ENCODE data around the gene SETDB1. TPM values are rescaled to one million over a fixed set of nuclear protein-coding genes. Genes with fewer than 3 reads are reported as not detected.

The SETDB1 gene
- total RNA-seq, 2 donors from 2014 or later = 26.3 to 63.8 TPM

- Histone ChIP-seq H3K4me3 (no peak overlapping the region), H3K36me3 (peaks cover 18 to 30% of the 10 kb centered on the region in 2 donors), H3K27me3 (replicated peaks; ENCODE audit: insufficient read depth) (no peaks in the 10 kb centered on the region), H3K4me1 (replicated peaks) (peaks cover 25% of the 10 kb centered on the region), H3K27ac (no peak overlapping the region), H3K9me3 (no peaks in the 10 kb centered on the region)
- 79% methylated on average over 3 of the region's 3 CpGs for WGBS
- intact Hi-C loops (cut with DNase I) = loop anchor here (5.0 to 10.0 kb wide), 3 partner anchors 42 to 505 kb away; partner anchors contain the start of genes ARNT and SETDB1
- DNase-seq (ENCODE audit: low spot score) = no peak
- TF ChIP-seq POLR2AphosphoS5 (IDR thresholded peaks at IDR 0.05) = no peak
- no peak for TF ChIP-seq POLR2A (IDR thresholded peaks at IDR 0.05)
- no peak for TF ChIP-seq CTCF (IDR thresholded peaks at IDR 0.05)
Observed at GRCh38 chr1:150969626-150970025, 43.5 kb downstream of the SETDB1 start.

DNA sequence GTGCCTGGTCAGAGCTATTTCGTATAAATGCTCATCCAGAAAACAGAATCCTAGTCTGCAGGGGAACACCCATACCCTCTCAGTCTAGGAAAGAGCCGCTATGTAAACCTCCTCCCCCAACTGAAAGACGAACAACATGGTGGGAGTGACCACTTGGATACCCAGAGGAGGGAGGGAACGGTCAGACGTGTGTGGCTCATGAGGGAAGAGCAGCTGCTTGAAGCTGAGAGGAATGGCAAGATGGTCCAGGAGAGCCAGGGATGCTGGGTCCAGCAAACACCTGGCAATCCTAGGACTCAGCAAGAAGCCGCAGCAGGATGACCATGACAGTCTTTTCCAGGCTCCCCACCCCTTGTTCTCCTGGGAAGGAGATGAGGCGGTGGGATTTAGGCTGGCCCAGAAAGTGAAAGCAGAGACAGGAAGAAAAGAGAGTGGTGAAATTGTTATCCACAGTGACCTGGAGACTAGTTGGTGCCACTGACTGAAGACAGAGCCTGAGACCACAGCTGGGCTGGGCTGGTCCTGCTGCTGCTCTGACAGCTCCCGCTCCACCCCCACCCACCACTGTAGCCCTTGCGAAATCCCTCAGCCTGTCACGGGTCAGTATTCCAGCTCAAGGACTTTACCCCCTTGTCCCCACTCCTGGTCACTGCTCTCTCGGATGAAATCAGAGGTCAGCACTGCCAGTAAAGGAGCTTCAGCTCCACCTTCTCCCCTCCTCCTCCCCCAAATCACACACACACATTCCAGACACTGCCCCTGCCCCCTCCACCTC, 44.8 kb downstream of the SETDB1 start:
- TF ChIP-seq POLR2AphosphoS5 (IDR thresholded peaks at IDR 0.05) (no peak), POLR2A (IDR thresholded peaks at IDR 0.05) (no peak), CTCF (IDR thresholded peaks at IDR 0.05) (no peak)
- peak overlapping the region in 1 of 2 donors; percentile 12 for H3K4me3 ChIP-seq
- 39% methylated on average over 11 of the region's 11 CpGs for WGBS
- DNase-seq (ENCODE audit: low spot score) = peak; percentile 18
- no peaks in the 10 kb centered on the region for H3K9me3 ChIP-seq
- intact Hi-C loops (cut with DNase I) = loop anchor here (5.0 to 10.0 kb wide), 3 partner anchors 44 to 506 kb away; partner anchors contain the start of genes ARNT and SETDB1
- peaks cover 13 to 24% of the 10 kb centered on the region in 2 donors for H3K36me3 ChIP-seq
- peaks cover 25% of the 10 kb centered on the region for H3K4me1 ChIP-seq (replicated peaks)
- no peaks in the 10 kb centered on the region for H3K27me3 ChIP-seq (replicated peaks; ENCODE audit: insufficient read depth)
- peak overlapping the region; percentile 93 to 94 for H3K27ac ChIP-seq

GRCh38 chr1:150971583-150972416, 45.6 kb downstream of the SETDB1 start:
- Histone ChIP-seq H3K4me3 (peak overlapping the region in 1 of 2 donors; percentile 12), H3K27me3 (replicated peaks; ENCODE audit: insufficient read depth) (no peaks in the 10 kb centered on the region), H3K27ac (peak overlapping the region; percentile 93 to 94), H3K36me3 (peaks cover 5 to 16% of the 10 kb centered on the region in 2 donors), H3K4me1 (replicated peaks) (peaks cover 25% of the 10 kb centered on the region), H3K9me3 (no peaks in the 10 kb centered on the region)
- no peak for DNase-seq (ENCODE audit: low spot score)
- intact Hi-C loops (cut with DNase I) = loop anchor here (5.0 to 10.0 kb wide), 3 partner anchors 44 to 507 kb away; partner anchors contain the start of genes ARNT and SETDB1
- WGBS = 61% methylated on average over 6 of the region's 6 CpGs
- no peak for TF ChIP-seq POLR2A (IDR thresholded peaks at IDR 0.05)

DNA sequence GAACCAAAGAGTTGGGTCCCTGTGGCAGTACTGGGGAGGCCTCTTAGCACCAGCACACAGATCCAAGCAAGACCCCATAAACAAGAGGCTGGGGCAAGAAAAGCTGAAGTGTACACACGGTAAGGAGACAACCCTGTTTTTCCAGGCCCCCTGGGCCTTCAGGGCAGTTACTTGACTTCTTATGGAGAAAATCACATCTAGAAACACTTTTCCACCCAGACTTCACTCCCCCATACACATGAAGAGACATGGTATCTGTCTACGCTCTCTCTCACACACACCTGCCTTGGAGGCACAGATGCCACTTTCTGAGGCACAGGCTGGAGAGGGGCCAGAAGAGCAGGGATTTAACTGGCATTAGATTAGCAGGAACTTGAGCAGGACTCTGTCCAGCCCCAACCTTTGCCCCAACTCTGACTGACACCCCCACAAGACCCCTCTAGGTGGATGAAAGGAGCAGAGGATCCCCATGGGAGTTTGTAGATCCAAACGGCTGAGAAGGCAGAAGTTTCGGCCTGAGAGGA, 46.3 kb downstream of the SETDB1 start:
- peak overlapping the region; percentile 93 to 94 for H3K27ac ChIP-seq
- H3K36me3 ChIP-seq = peaks cover 0 to 10% of the 10 kb centered on the region in 2 donors
- no peaks in the 10 kb centered on the region for H3K9me3 ChIP-seq
- H3K27me3 ChIP-seq (replicated peaks; ENCODE audit: insufficient read depth) = no peaks in the 10 kb centered on the region
- intact Hi-C loops (cut with DNase I) = loop anchor here (5.0 to 10.0 kb wide), 3 partner anchors 45 to 508 kb away; partner anchors contain the start of genes ARNT and SETDB1
- peaks cover 25% of the 10 kb centered on the region for H3K4me1 ChIP-seq (replicated peaks)
- H3K4me3 ChIP-seq = peak overlapping the region in 1 of 2 donors; percentile 83
- DNase-seq (ENCODE audit: low spot score) = peak; percentile 24
- WGBS = 54% methylated on average over 4 of the region's 4 CpGs
- TF ChIP-seq POLR2A (IDR thresholded peaks at IDR 0.05) (no peak), CTCF (IDR thresholded peaks at IDR 0.05) (no peak), POLR2AphosphoS5 (IDR thresholded peaks at IDR 0.05) (no peak)

Measured in prostate gland (tissue), 2 donors.